ENCODE results near the gene LRRC8D.

Gene LRRC8D

GRCh38 chr1:89898150-89898549 lies 77.3 kb downstream of the LRRC8D start:
- no peak for FAIRE-seq

- FAIRE-seq = no peak
These were observed 78.1 kb downstream of the LRRC8D start for GRCh38 chr1:89898695-89899470.

GRCh38 chr1:89900323-89900722 lies 79.5 kb downstream of the LRRC8D start:
- no peak for FAIRE-seq

- no peak for FAIRE-seq
These were observed 80.2 kb downstream of the LRRC8D start for GRCh38 chr1:89900791-89901708.

- FAIRE-seq = no peak
These were observed 81.3 kb downstream of the LRRC8D start for GRCh38 chr1:89901957-89902669.

- FAIRE-seq = no peak
These were observed 82.7 kb downstream of the LRRC8D start for GRCh38 chr1:89903550-89903949.

GRCh38 chr1:89904219-89904980 lies 83.6 kb downstream of the LRRC8D start:
- no peak for FAIRE-seq

GRCh38 chr1:89905395-89906058 lies 84.7 kb downstream of the LRRC8D start:
- FAIRE-seq = no peak

GRCh38 chr1:89906088-89906487 lies 85.3 kb downstream of the LRRC8D start:
- no peak for FAIRE-seq

- no peak for FAIRE-seq
These were observed 86.9 kb downstream of the LRRC8D start for GRCh38 chr1:89907727-89908212.

GRCh38 chr1:89908273-89908671 lies 87.4 kb downstream of the LRRC8D start:
- no peak for FAIRE-seq

- no peak for FAIRE-seq
These were observed 88.0 kb downstream of the LRRC8D start for GRCh38 chr1:89908672-89909436.

- FAIRE-seq = no peak
These were observed 89.4 kb downstream of the LRRC8D start for GRCh38 chr1:89910268-89910667.

GRCh38 chr1:89910780-89911179 lies 89.9 kb downstream of the LRRC8D start:
- no peak for FAIRE-seq

GRCh38 chr1:89911191-89911991 lies 90.6 kb downstream of the LRRC8D start:
- FAIRE-seq = no peak

- no peak for FAIRE-seq
These were observed 91.2 kb downstream of the LRRC8D start for GRCh38 chr1:89912073-89912472.

GRCh38 chr1:89913353-89914095 lies 92.7 kb downstream of the LRRC8D start:
- no peak for FAIRE-seq

GRCh38 chr1:89917353-89917752 lies 96.5 kb downstream of the LRRC8D start:
- FAIRE-seq = no peak

GRCh38 chr1:89918127-89918793 lies 97.4 kb downstream of the LRRC8D start:
- FAIRE-seq = no peak
